Daoy (cell line): ENCODE results near the gene EIF3CL. TPM values are rescaled to one million over a fixed set of nuclear protein-coding genes. Genes with fewer than 3 reads are reported as not detected.
"Not testable (repeated sequence)": the region's sequence is repeated elsewhere in the genome, so short reads cannot be mapped to it uniquely, and the experiment has no call there.

ENCODE experiments used
- DNase-seq: peaks from one replicate; pipeline ENCODE4 v3.0.0-alpha.2; 2015; ENCODE audit warnings: low read depth
- total RNA-seq: library from RNA; depleted of rRNA; stranded (reverse); fragments of >200 nt; shearing (Covaris generic); gene quantifications from 2 replicates; pipeline ENCODE4 v1.2.3, GENCODE V29; 2014; rRNA removed

EIF3CL gene
- 87.0 and 95.5 TPM in 2 replicates for total RNA-seq

- DNase-seq: not testable (repeated sequence)
These were observed at the start of gene EIF3CL for GRCh38 chr16:28403220-28404072. EIF3CL (minus strand) TSS chr16:28403841; CDS start chr16:28403618, 223 bp downstream.

- DNase-seq: not testable (repeated sequence)
These were observed 43.4 kb upstream of the EIF3CL start for GRCh38 chr16:28447081-28447480.

- not testable (repeated sequence) for DNase-seq
These were observed 42.7 kb upstream of the EIF3CL start for GRCh38 chr16:28446388-28446787.

- DNase-seq: not testable (repeated sequence)
These were observed 40.3 kb upstream of the EIF3CL start for GRCh38 chr16:28443943-28444342.

- not testable (repeated sequence) for DNase-seq
These were observed 35.3 kb upstream of the EIF3CL start for GRCh38 chr16:28438899-28439298.

GRCh38 chr16:28435340-28435739, 31.7 kb upstream of the EIF3CL start:
- peak; percentile 0 for DNase-seq

GRCh38 chr16:28426060-28426680, 22.5 kb upstream of the EIF3CL start:
- DNase-seq: not testable (repeated sequence)

GRCh38 chr16:28421071-28421750, 17.6 kb upstream of the EIF3CL start:
- not testable (repeated sequence) for DNase-seq

- DNase-seq: not testable (repeated sequence)
These were observed 13.4 kb upstream of the EIF3CL start for GRCh38 chr16:28417033-28417432.

- DNase-seq: not testable (repeated sequence)
These were observed 10.9 kb upstream of the EIF3CL start for GRCh38 chr16:28414530-28414929.

GRCh38 chr16:28413585-28413984, 9.9 kb upstream of the EIF3CL start:
- not testable (repeated sequence) for DNase-seq

- DNase-seq: not testable (repeated sequence)
These were observed 11.6 kb downstream of the EIF3CL start for GRCh38 chr16:28392054-28392453.

GRCh38 chr16:28382177-28382867, 21.3 kb downstream of the EIF3CL start:
- not testable (repeated sequence) for DNase-seq

GRCh38 chr16:28377822-28378221, 25.8 kb downstream of the EIF3CL start:
- DNase-seq: not testable (repeated sequence)

GRCh38 chr16:28377108-28377625, 26.5 kb downstream of the EIF3CL start:
- not testable (repeated sequence) for DNase-seq

GRCh38 chr16:28375115-28375514, 28.5 kb downstream of the EIF3CL start:
- DNase-seq: not testable (repeated sequence)

- not testable (repeated sequence) for DNase-seq
These were observed 29.4 kb downstream of the EIF3CL start for GRCh38 chr16:28374281-28374680.

GRCh38 chr16:28367926-28368325, 35.7 kb downstream of the EIF3CL start:
- DNase-seq: not testable (repeated sequence)

GRCh38 chr16:28364268-28365173, 39.1 kb downstream of the EIF3CL start:
- not testable (repeated sequence) for DNase-seq

- not testable (repeated sequence) for DNase-seq
These were observed 40.2 kb downstream of the EIF3CL start, which contains the start of gene NPIPB6 for GRCh38 chr16:28363408-28363807. NPIPB6 (minus strand) TSS chr16:28363508; CDS start chr16:28362822, 686 bp downstream.
